Tibial nerve (tissue), 4 donors: ENCODE measurements around the gene OLFML3. TPM values are rescaled to one million over a fixed set of nuclear protein-coding genes. Genes with fewer than 3 reads are reported as not detected.
"Not testable (repeated sequence)": the region's sequence is repeated elsewhere in the genome, so short reads cannot be mapped to it uniquely, and the experiment has no call there.

Experiments used
- DNase-seq, 2 donors: peaks; one replicate each; pipeline ENCODE4 v3.0.0-alpha.2; 2019; ENCODE audit warnings: low spot score in 2 of 2
- H3K27ac ChIP-seq, 4 donors: fragments of 200-600 bp; sonication (generic) in 3 of 4; one replicate each; pipeline ENCODE4 v1.5.1; 2017 to 2019; ENCODE audit warnings: mild to moderate bottlenecking in 1 of 4
- H3K27me3 ChIP-seq, 2 donors: fragments of 200-600 bp; sonication (generic) in 1 of 2; one replicate each; pipeline versions ENCODE4 v1.5.1 to v1.6.0; 2017 to 2019
- H3K36me3 ChIP-seq, 3 donors: fragments of 200-600 bp; sonication (generic); one replicate each; pipeline ENCODE4 v1.5.1; 2018 to 2019
- H3K4me1 ChIP-seq, 4 donors: fragments of 200-600 bp; sonication (generic) in 3 of 4; one replicate each; pipeline ENCODE4 v1.5.1; 2017 to 2019
- H3K4me3 ChIP-seq, 4 donors: fragments of 200-600 bp; sonication (generic) in 3 of 4; one replicate each; pipeline ENCODE4 v1.5.1; 2017 to 2019; ENCODE audit warnings: mild to moderate bottlenecking in 1 of 4, moderate library complexity in 1 of 4
- H3K9me3 ChIP-seq, 4 donors: fragments of 200-600 bp; sonication (generic) in 3 of 4; one replicate each; pipeline ENCODE4 v1.5.1; 2017 to 2019
- EP300 ChIP-seq, 2 donors: sonication (generic); formaldehyde crosslinking; IDR thresholded peaks; one replicate each; pipeline ENCODE4 v1.6.1; 2017; ENCODE audit warnings: antibody characterized with exemption in 2 of 2, mild to moderate bottlenecking in 1 of 2
- POLR2A ChIP-seq, 2 donors: fragments of 450-650 bp; IDR thresholded peaks; one replicate each; pipeline ENCODE4 v1.6.1; 2017; ENCODE audit warnings: antibody characterized with exemption in 2 of 2, mild to moderate bottlenecking in 2 of 2, moderate library complexity in 2 of 2
- WGBS, 2 donors: methylation state at CpG; one replicate each; pipeline ENCODE4 v1.1.5; 2018; 5-methylcytosine and 5-hydroxymethylcytosine counted together
- total RNA-seq, 4 donors: library from RNA; depleted of rRNA; stranded (reverse); fragments of >200 nt; gene quantifications; one replicate each; pipeline ENCODE4 v1.1.0, GENCODE V29; 2016
- TF ChIP-seq, protein P1 (sequence below), 5 experiments: fragments of 200-600 bp in 3 of 5; fragments of 450-650 bp in 2 of 5; sonication (generic) in 3 of 5; IDR thresholded peaks; one replicate each; pipeline ENCODE4 v1.5.1; 2016 to 2019; ENCODE audit warnings: antibody characterized with exemption in 5 of 5, mild to moderate bottlenecking in 3 of 5, moderate library complexity in 2 of 5

The OLFML3 gene
- total RNA-seq, 4 donors from 2014 or later: 19.2 to 168 (median 50.0) TPM

DNA sequence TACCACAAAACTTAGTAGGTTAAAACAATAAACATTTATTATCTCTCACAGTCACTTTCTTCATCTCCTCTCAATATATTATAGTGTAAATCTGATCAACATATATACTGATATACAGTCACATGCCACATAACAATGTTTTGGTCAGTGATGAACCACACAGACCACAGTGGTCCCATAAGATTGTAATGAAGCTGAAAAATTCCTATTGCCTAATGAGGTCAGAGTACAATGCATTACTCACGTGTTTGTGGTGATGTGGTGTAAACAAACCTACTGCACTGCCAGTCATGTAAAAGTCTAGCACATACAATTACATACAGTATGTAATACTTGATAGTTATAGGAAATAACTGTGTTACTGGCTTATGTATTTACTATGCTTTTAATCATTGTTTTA is 30.1 kb downstream of the OLFML3 start:
- Histone ChIP-seq H3K27me3 (no peaks in the 10 kb centered on the region), H3K27ac (no peak overlapping the region), H3K4me3 (no peak overlapping the region), H3K9me3 (no peaks in the 10 kb centered on the region), H3K36me3 (no peaks in the 10 kb centered on the region), H3K4me1 (no peaks in the 10 kb centered on the region)
- TF ChIP-seq, protein P1, sequence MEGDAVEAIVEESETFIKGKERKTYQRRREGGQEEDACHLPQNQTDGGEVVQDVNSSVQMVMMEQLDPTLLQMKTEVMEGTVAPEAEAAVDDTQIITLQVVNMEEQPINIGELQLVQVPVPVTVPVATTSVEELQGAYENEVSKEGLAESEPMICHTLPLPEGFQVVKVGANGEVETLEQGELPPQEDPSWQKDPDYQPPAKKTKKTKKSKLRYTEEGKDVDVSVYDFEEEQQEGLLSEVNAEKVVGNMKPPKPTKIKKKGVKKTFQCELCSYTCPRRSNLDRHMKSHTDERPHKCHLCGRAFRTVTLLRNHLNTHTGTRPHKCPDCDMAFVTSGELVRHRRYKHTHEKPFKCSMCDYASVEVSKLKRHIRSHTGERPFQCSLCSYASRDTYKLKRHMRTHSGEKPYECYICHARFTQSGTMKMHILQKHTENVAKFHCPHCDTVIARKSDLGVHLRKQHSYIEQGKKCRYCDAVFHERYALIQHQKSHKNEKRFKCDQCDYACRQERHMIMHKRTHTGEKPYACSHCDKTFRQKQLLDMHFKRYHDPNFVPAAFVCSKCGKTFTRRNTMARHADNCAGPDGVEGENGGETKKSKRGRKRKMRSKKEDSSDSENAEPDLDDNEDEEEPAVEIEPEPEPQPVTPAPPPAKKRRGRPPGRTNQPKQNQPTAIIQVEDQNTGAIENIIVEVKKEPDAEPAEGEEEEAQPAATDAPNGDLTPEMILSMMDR (IDR thresholded peaks at IDR 0.05): no peak
- no peak for TF ChIP-seq POLR2A (IDR thresholded peaks at IDR 0.05)
- no peak for TF ChIP-seq EP300 (IDR thresholded peaks at IDR 0.05)
- no peak for DNase-seq
- 46 to 52% methylated on average over 1 of the region's 1 CpG for WGBS, 2 donors

DNA sequence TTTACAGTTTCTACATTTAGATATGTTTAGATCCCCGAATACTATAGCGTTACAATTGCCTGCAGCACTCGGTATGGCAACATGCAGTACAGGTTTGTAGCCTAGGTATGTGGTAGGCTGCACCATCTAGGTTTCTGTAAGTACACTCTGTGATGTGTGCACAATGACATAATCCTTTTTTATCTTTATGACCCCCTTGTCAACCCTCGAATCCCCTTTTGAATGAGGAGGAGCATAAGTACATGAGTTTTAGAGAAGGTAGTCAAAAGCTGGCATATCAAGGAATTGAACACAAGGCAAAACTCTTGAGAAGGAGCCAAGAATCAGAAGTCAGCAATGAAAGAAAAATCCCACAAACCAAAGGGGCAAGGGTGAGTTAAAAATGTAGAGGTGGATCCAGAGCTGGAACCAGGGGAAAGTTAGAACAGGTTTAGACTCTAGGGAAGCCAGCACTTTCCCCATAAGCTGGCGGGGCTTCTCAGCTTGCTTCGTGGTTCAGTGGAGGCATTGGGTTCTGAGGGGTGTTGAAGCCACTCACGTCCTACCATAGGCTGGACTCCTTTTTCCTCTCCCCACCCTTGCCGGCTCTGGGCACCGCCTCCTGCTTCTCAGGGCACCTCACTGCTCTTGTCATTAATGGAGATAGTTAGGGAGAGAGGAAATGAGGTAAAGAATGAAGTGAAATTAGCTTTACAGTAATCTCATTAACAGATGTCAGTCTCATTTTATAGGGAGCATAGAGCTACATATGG is 31.3 kb downstream of the OLFML3 start:
- no peak for DNase-seq
- TF ChIP-seq, protein P1 (IDR thresholded peaks at IDR 0.05): no peak
- TF ChIP-seq EP300 (IDR thresholded peaks at IDR 0.05) (no peak), POLR2A (IDR thresholded peaks at IDR 0.05) (no peak)
- Histone ChIP-seq H3K27me3 (no peaks in the 10 kb centered on the region), H3K4me1 (no peaks in the 10 kb centered on the region), H3K4me3 (no peak overlapping the region), H3K27ac (no peak overlapping the region), H3K36me3 (no peaks in the 10 kb centered on the region), H3K9me3 (no peaks in the 10 kb centered on the region)
- 64 to 68% methylated on average over 9 of the region's 9 CpGs for WGBS, 2 donors

DNA sequence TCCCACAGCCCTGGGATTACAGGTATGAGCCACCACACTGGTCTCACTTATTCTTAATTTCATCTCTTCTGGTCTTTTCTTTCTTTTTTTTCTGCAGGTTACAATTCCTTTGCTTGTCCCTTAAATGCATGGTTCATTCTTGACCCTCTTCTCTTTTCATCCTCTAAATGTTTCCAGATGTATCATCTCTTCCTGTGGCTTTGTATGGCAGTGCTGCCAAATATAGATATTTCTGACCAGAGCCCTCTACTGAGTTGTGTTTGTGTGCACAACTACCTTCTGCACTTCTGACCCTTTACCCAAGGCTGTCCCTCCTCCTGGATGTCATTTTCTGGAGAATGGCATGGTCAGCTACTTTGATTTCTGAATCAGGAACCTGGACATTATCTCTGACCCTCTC is 32.5 kb downstream of the OLFML3 start:
- Histone ChIP-seq H3K9me3 (no peaks in the 10 kb centered on the region), H3K4me1 (no peaks in the 10 kb centered on the region), H3K27me3 (no peaks in the 10 kb centered on the region), H3K27ac (no peak overlapping the region), H3K4me3 (no peak overlapping the region), H3K36me3 (no peaks in the 10 kb centered on the region)
- DNase-seq: no peak
- TF ChIP-seq, protein P1 (IDR thresholded peaks at IDR 0.05): no peak
- TF ChIP-seq EP300 (IDR thresholded peaks at IDR 0.05): no peak
- no peak for TF ChIP-seq POLR2A (IDR thresholded peaks at IDR 0.05)

DNA sequence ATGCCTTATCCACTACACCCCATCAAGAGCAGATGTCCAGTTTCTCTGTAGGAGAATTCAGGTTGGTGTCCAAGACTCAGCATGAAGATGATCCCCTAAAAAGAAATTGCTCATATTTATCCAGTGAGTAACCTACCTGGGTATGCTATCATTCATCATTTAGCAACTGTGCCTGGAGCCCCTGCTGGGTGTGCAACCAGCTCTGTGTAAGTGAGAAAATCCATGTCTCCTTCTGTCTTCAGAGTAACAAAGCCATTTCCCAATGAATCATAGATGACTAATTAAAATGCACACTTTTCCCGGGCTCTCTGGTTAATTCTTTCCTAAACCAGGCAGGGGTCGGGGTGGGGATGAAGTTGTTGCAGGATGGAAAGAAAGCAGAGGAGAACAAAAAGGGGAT is 35.8 kb downstream of the OLFML3 start:
- H3K36me3 ChIP-seq: no peaks in the 10 kb centered on the region
- no peak for DNase-seq
- 52 to 60% methylated on average over 2 of the region's 2 CpGs for WGBS, 2 donors

DNA sequence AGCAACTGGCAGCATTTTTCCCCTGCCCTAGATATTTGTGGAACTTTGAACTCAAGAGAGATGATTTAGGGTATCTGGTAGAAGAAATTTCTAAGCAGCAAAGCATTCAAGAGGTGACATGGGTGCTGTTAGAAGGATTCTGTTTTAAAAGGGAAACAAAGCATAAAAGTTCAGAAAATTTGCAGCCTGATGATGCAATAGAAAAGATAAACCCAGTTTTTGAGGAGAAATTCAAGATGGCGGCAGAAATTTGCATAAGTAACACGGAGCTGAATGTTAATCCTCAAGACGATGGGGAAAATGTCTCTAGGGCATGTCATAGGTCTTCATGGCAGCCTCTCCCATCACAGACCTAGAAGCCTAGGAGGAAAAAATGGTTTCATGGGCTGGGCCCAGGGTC is 40.5 kb downstream of the OLFML3 start:
- H3K4me3 ChIP-seq, DNase-seq, H3K27ac ChIP-seq, H3K36me3 ChIP-seq, H3K27me3 ChIP-seq, H3K4me1 ChIP-seq, H3K9me3 ChIP-seq: not testable (repeated sequence)
- WGBS, 2 donors: 79 to 87% methylated on average over 3 of the region's 3 CpGs

More for the DNA sequence above, 35.8 kb downstream of the OLFML3 start:
- Histone ChIP-seq H3K4me3 (no peak overlapping the region), H3K4me1 (no peaks in the 10 kb centered on the region), H3K27ac (no peak overlapping the region), H3K27me3 (no peaks in the 10 kb centered on the region), H3K9me3 (peaks cover 0 to 3% (median 0%) of the 10 kb centered on the region in 4 donors)
- no peak for TF ChIP-seq POLR2A (IDR thresholded peaks at IDR 0.05)
- TF ChIP-seq EP300 (IDR thresholded peaks at IDR 0.05): no peak
- TF ChIP-seq, protein P1 (IDR thresholded peaks at IDR 0.05): no peak
